K562 (cell line): ENCODE results near the gene GRAMD2A. TPM values are rescaled to one million over a fixed set of nuclear protein-coding genes. Genes with fewer than 3 reads are reported as not detected.

Experiments used
- ATAC-seq: fragments of 200-7000 bp; cut with Tn5 transposase; 3 replicates; pipeline ENCODE4 v1.9.1; 2020; ENCODE audit warnings: moderate library complexity
- BruUV-seq: library from RNA; stranded (reverse); fragments of 400-500 nt; replicated peaks from 2 replicates; lab custom pipeline; 2021; lab: Mats Ljungman, UMichigan
- CTCF ChIA-PET: fragments of 300-600 bp; formaldehyde crosslinking; extraction: SDS; loops from one replicate; lab custom pipeline; 2021; ENCODE audit warnings: low intra/inter-chr PET ratio; lab: Yijun Ruan, JAX
- POLR2A ChIA-PET: fragments of 300-600, 350-650 bp; sonication (Branson Sonifier 250); formaldehyde crosslinking; extraction: SDS; loops from one replicate; lab custom pipeline; 2021; ENCODE audit warnings: antibody characterized with exemption, inconsistent platforms; lab: Yijun Ruan, JAX
- DNase-seq, 4 experiments: peaks; one replicate each; pipeline versions ENCODE4 v3.0.0 to v3.0.0-alpha.2; 2011 to 2018; ENCODE audit warnings: low spot score in 3 of 4, mixed read lengths in 3 of 4; ENCODE audit errors: extremely low read depth in 1 of 4
- FAIRE-seq: peaks from 2 replicates; lab custom pipeline; 2011; peaks lifted over from hg19 to GRCh38; lab: Jason Lieb, UNC
- H2AFZ ChIP-seq: 2 replicates; pipeline ENCODE4 v1.6.0; 2011; ENCODE audit warnings: low read depth, low read length, control low read depth, inconsistent platforms
- H3K27ac ChIP-seq: fragments of 200-600 bp; 3 replicates; pipeline ENCODE4 v1.8.0; 2011; ENCODE audit warnings: low read depth, mild to moderate bottlenecking, control low read depth, inconsistent platforms, low read length, moderate library complexity, mixed read lengths; ENCODE audit errors: extremely low read depth
- H3K27me3 ChIP-seq, 2 experiments: fragments of 300-600 bp in 1 of 2; 2 replicates in 1 of 2; 3 replicates in 1 of 2; pipeline versions ENCODE4 v1.6.0 to v1.8.0; 2011; ENCODE audit warnings: inconsistent platforms in 2 of 2, low read length in 2 of 2, mild to moderate bottlenecking in 1 of 2, mixed read lengths in 1 of 2, moderate library complexity in 1 of 2; ENCODE audit not compliant: control insufficient read depth in 2 of 2, insufficient read depth in 2 of 2
- H3K36me3 ChIP-seq: fragments of 300-600 bp; 3 replicates; pipeline ENCODE4 v1.8.0; 2011; ENCODE audit warnings: mild to moderate bottlenecking, low read length, inconsistent platforms; ENCODE audit not compliant: control insufficient read depth, insufficient read depth
- H3K4me1 ChIP-seq, 2 experiments: fragments of 200-600 bp in 1 of 2; replicated peaks in 1 of 2; 2 replicates in 1 of 2; 3 replicates in 1 of 2; pipeline versions ENCODE4 v1.5.1 to v1.8.0; 2011; ENCODE audit warnings: inconsistent platforms in 2 of 2, low read length in 2 of 2, mild to moderate bottlenecking in 1 of 2, mixed read lengths in 1 of 2, moderate library complexity in 1 of 2; ENCODE audit not compliant: control insufficient read depth in 2 of 2, insufficient read depth in 2 of 2
- H3K4me2 ChIP-seq: 2 replicates; pipeline ENCODE4 v1.6.1; 2011; ENCODE audit warnings: low read length, control low read depth, inconsistent platforms, mixed read lengths; ENCODE audit not compliant: insufficient read depth
- H3K4me3 ChIP-seq: fragments of 200-600 bp; sonication (generic), shearing (Covaris generic); 2 replicates; pipeline ENCODE4 v1.5.1; 2016; ENCODE audit warnings: control low read depth, inconsistent platforms
- H3K79me2 ChIP-seq: fragments of 200-600 bp; 3 replicates; pipeline ENCODE4 v1.8.0; 2011; ENCODE audit warnings: low read length, inconsistent platforms; ENCODE audit not compliant: control insufficient read depth, insufficient read depth
- H3K9ac ChIP-seq, 2 experiments: 2 replicates each; pipeline versions ENCODE4 v1.6.0 to v1.6.1; 2011; ENCODE audit warnings: low read depth in 2 of 2, low read length in 2 of 2, control low read depth in 1 of 2, inconsistent platforms in 1 of 2, mild to moderate bottlenecking in 1 of 2, mixed read lengths in 1 of 2; ENCODE audit not compliant: insufficient read depth in 1 of 2
- H3K9me1 ChIP-seq: one replicate; pipeline ENCODE4 v1.6.0; 2011; ENCODE audit warnings: inconsistent platforms, mild to moderate bottlenecking, low read length, moderate library complexity; ENCODE audit not compliant: control insufficient read depth, insufficient read depth
- H3K9me3 ChIP-seq: replicated peaks from 2 replicates; pipeline ENCODE4 v1.5.1; 2011; ENCODE audit warnings: low read depth, low read length, inconsistent platforms; ENCODE audit not compliant: control insufficient read depth, insufficient read depth
- H4K20me1 ChIP-seq: replicated peaks from 2 replicates; pipeline ENCODE4 v1.6.1; 2011; ENCODE audit warnings: low read length, inconsistent platforms, mixed read lengths; ENCODE audit not compliant: control insufficient read depth, insufficient read depth
- BCL6 ChIP-seq: fragments of 250-450 bp; sonication (Bioruptor Pico); IDR thresholded peaks from 2 replicates; pipeline ENCODE4 v1.4.0; 2020
- ELF4 ChIP-seq: fragments of 450-650 bp; formaldehyde crosslinking; IDR thresholded peaks from 2 replicates; pipeline ENCODE4 v1.4.0; 2022; ENCODE audit warnings: missing genetic modification characterization
- LCOR ChIP-seq: sonication (generic); formaldehyde crosslinking; IDR thresholded peaks from 2 replicates; pipeline ENCODE4 v1.8.0; 2022; ENCODE audit warnings: mild to moderate bottlenecking, missing genetic modification reagents
- NCOA6 ChIP-seq: fragments of 450-650 bp; IDR thresholded peaks from 2 replicates; pipeline ENCODE4 v1.6.1; 2017; ENCODE audit warnings: mild to moderate bottlenecking
- NFYB ChIP-seq: IDR thresholded peaks from 2 replicates; pipeline ENCODE4 v1.6.1; 2011; ENCODE audit warnings: mild to moderate bottlenecking, moderate library complexity; ENCODE audit not compliant: insufficient read length; ENCODE audit errors: extremely low read depth
- POLR3G ChIP-seq: IDR thresholded peaks from 2 replicates; pipeline ENCODE4 v1.6.1; 2011; ENCODE audit not compliant: insufficient read length, insufficient replicate concordance; ENCODE audit errors: extremely low read depth
- TEAD1 ChIP-seq, 2 experiments: fragments of 450-650 bp in 1 of 2; sonication (generic) in 1 of 2; formaldehyde crosslinking; IDR thresholded peaks; 2 replicates each; pipeline versions ENCODE4 v1.4.0 to v1.8.0; 2020 to 2022; ENCODE audit warnings: mild to moderate bottlenecking in 2 of 2, missing genetic modification reagents in 1 of 2
- XRCC3 ChIP-seq: fragments of 450-650 bp; IDR thresholded peaks from 2 replicates; pipeline ENCODE4 v1.6.1; 2017; ENCODE audit warnings: mild to moderate bottlenecking, moderate library complexity
- ZMIZ1 ChIP-seq, 2 experiments: fragments of 150-350 bp in 1 of 2; IDR thresholded peaks; 2 replicates each; pipeline ENCODE4 v1.6.1; 2012 to 2016; ENCODE audit warnings: low read depth in 2 of 2, low read length in 2 of 2, mild to moderate bottlenecking in 1 of 2, moderate library complexity in 1 of 2
- ZNF217 ChIP-seq: sonication (generic); formaldehyde crosslinking; IDR thresholded peaks from 2 replicates; pipeline ENCODE4 v1.8.0; 2022; ENCODE audit warnings: mild to moderate bottlenecking, missing genetic modification reagents
- ZNF76 ChIP-seq: fragments of 250-450 bp; sonication (Bioruptor Pico); IDR thresholded peaks from 2 replicates; pipeline ENCODE4 v1.4.0; 2020; ENCODE audit warnings: mild to moderate bottlenecking, moderate library complexity, borderline replicate concordance
- ZNF785 ChIP-seq: fragments of 250-450 bp; sonication (Bioruptor Pico); IDR thresholded peaks from 2 replicates; pipeline ENCODE4 v1.4.0; 2020; ENCODE audit warnings: mild to moderate bottlenecking
- WGBS: fragments of 100-300 bp; shearing (Covaris generic); methylation state at CpG from one replicate; pipeline ENCODE4 v1.1.6; 2016; ENCODE audit warnings: low coverage, mixed read lengths; ENCODE audit not compliant: insufficient coverage; ENCODE audit errors: missing lambda C conversion rate; 5-methylcytosine and 5-hydroxymethylcytosine counted together
- in situ Hi-C: fragments of 300-500 bp; cut with MboI; formaldehyde crosslinking; loops from 4 replicates; pipeline ENCODE4 v1.15.0; 2018; ENCODE audit warnings: inconsistent platforms, mixed read lengths
- intact Hi-C: fragments of 100-400 bp; cut with micrococcal nuclease; formaldehyde crosslinking; loops from 2 replicates; pipeline ENCODE4 v1.14.2; 2022
- polyA plus RNA-seq, 8 experiments: library from polyadenylated mRNA; depleted of rRNA in 4 of 8; stranded (reverse) in 5 of 8; unstranded in 3 of 8; fragments of >200 nt; fragmentation: Nextera tagmentation in 2 of 8; fragmentation: Illumina TruSeq in 1 of 8; extraction: Ambion mirVana in 2 of 8; extraction: Trizol in 1 of 8; gene quantifications; 2 replicates each; pipeline versions ENCODE4 v1.2.1 to v1.2.3, GENCODE V29; 2011 to 2014; ENCODE audit warnings: inconsistent platforms in 1 of 8, missing spikeins in 1 of 8
- total RNA-seq, 7 experiments: library from RNA; depleted of rRNA in 6 of 7; stranded (reverse); fragments of >200 nt in 6 of 7; fragmentation: Illumina TruSeq in 2 of 7; extraction: Trizol in 2 of 7; gene quantifications; 2 replicates each; pipeline versions ENCODE4 v1.2.1 to v1.2.3, GENCODE V29; 2011 to 2021; ENCODE audit warnings: low replicate concordance in 1 of 7
- TF ChIP-seq, protein P1 (sequence below): fragments of 450-650 bp; formaldehyde crosslinking; IDR thresholded peaks from 2 replicates; pipeline ENCODE4 v1.4.0; 2020; ENCODE audit warnings: mild to moderate bottlenecking
- TF ChIP-seq, protein P2 (sequence below): fragments of 450-650 bp; formaldehyde crosslinking; conservative IDR thresholded peaks from 2 replicates; pipeline ENCODE4 v1.4.0; 2022; ENCODE audit warnings: mild to moderate bottlenecking, missing genetic modification characterization

Gene GRAMD2A
- total and polyA plus RNA-seq, 9 of the 15 experiments (the other 6 are each of a cell fraction or from before 2014, with no cell fraction given), result 0.08 to 0.22 TPM; not detected in 7

DNA sequence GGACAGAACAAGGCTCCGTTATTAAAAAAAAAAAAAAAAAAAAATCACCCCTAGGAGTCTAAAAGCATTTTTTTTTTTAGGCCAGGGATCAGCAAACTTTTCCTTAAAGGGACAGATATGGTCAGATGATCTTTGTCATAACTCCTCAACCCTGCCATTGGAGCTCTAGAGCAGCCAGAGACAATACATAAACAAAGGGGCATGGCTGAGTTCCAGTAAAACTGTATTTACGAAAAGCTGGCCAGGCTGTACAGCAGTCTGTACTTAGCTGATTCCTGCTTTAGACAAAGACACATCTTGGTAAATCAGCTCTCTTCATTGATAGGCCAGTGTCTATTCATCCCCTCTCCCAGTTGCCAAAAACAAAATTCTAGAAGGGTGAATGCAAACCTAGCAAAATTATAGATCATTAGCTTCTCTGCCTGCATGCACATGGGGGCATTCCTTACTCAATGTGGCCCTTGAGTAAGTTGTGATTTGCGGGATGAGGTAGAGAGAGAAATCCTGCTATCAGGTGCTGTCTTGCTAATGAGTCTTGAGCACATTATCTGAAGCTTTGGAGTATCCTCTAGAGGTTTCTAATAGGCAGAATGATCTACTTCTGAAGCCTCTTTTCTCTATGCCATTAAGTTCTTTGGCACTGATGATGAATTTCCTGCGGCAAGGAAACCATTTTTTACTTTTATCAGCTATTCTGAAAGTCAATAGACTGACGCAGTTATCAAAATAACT lies 44.2 kb downstream of the GRAMD2A start (continued):
- TF ChIP-seq ZMIZ1 (IDR thresholded peaks at IDR 0.05; ENCODE audit: low read depth in 2 of 2, low read length in 2 of 2), result no peak
- TF ChIP-seq XRCC3, result no peak

GRCh38 chr15:72147418-72147817 lies 50.2 kb downstream of the GRAMD2A start:
- Histone ChIP-seq H4K20me1 (no peaks in the 10 kb centered on the region; the same call in 1 of the 2 replicates), H3K36me3 (no peaks in the 10 kb centered on the region), H3K9ac (no peak overlapping the region), H3K4me2 (no peak overlapping the region), H3K79me2 (no peaks in the 10 kb centered on the region), H3K4me1 (no peaks in the 10 kb centered on the region), H3K9me3 (no peaks in the 10 kb centered on the region), H2AFZ (no peak overlapping the region), H3K9me1 (no peaks in the 10 kb centered on the region), H3K27ac (no peak overlapping the region), H3K4me3 (no peak overlapping the region), H3K27me3 (peaks cover 0 to 3% of the 10 kb centered on the region in 2 experiments; a peak in 4 of 5 replicates)
- CTCF ChIA-PET, result no interaction called here
- ATAC-seq (no peak), DNase-seq (no peak), FAIRE-seq (no peak)
- TF ChIP-seq ZNF76 (CRISPR knock-in tag), result no peak
- no peak for TF ChIP-seq TEAD1 (CRISPR knock-in tag; IDR thresholded peaks at IDR 0.05)
- TF ChIP-seq LCOR (CRISPR knock-in tag), result no peak
- no peak for TF ChIP-seq ZNF217 (CRISPR knock-in tag)
- no peak for TF ChIP-seq ZNF785 (CRISPR knock-in tag)
- TF ChIP-seq, protein P1, sequence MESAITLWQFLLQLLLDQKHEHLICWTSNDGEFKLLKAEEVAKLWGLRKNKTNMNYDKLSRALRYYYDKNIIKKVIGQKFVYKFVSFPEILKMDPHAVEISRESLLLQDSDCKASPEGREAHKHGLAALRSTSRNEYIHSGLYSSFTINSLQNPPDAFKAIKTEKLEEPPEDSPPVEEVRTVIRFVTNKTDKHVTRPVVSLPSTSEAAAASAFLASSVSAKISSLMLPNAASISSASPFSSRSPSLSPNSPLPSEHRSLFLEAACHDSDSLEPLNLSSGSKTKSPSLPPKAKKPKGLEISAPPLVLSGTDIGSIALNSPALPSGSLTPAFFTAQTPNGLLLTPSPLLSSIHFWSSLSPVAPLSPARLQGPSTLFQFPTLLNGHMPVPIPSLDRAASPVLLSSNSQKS (CRISPR knock-in tag), result no peak
- no peak for TF ChIP-seq BCL6 (CRISPR knock-in tag)
- TF ChIP-seq ELF4 (CRISPR knock-in tag), result no peak
- TF ChIP-seq, protein P2, sequence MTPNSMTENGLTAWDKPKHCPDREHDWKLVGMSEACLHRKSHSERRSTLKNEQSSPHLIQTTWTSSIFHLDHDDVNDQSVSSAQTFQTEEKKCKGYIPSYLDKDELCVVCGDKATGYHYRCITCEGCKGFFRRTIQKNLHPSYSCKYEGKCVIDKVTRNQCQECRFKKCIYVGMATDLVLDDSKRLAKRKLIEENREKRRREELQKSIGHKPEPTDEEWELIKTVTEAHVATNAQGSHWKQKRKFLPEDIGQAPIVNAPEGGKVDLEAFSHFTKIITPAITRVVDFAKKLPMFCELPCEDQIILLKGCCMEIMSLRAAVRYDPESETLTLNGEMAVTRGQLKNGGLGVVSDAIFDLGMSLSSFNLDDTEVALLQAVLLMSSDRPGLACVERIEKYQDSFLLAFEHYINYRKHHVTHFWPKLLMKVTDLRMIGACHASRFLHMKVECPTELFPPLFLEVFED, result no peak
- no peak for TF ChIP-seq POLR3G
- no peak for TF ChIP-seq NFYB
- TF ChIP-seq NCOA6, result no peak
- no TSS peak for BruUV-seq
- 0% methylated on average over 2 of the region's 2 CpGs for WGBS
- POLR2A ChIA-PET, result interaction anchor here (0.7 to 1.2 kb wide), 3 partner anchors 10 to 339 kb away, joined by 3 to 4 read pairs (median 3); no protein-coding TSS in a partner anchor
- intact Hi-C loops, result no loop called here
- in situ Hi-C loops, result loop anchor here (5.0 kb wide), 1 partner anchor 405 kb away; no protein-coding TSS in a partner anchor
